WERI-Rb-1 (cell line): ENCODE measurements around the gene PPP1R14B.

Experiments used
- DNase-seq: peaks from one replicate; pipeline ENCODE4 v3.0.0-alpha.2; 2020
- H3K27ac ChIP-seq: fragments of 250-450 bp; sonication (Bioruptor Pico); 2 replicates; pipeline ENCODE4 v1.5.1; 2020; ENCODE audit warnings: mild to moderate bottlenecking, moderate library complexity
- H3K27me3 ChIP-seq: fragments of 250-450 bp; sonication (Bioruptor Pico); 2 replicates; pipeline ENCODE4 v1.5.1; 2021; ENCODE audit warnings: mild to moderate bottlenecking, low read depth, moderate library complexity; ENCODE audit not compliant: insufficient read depth, severe bottlenecking
- H3K36me3 ChIP-seq: fragments of 250-450 bp; sonication (Bioruptor Pico); 2 replicates; pipeline ENCODE4 v1.5.1; 2020; ENCODE audit warnings: mild to moderate bottlenecking, moderate library complexity
- H3K4me3 ChIP-seq: 2 replicates; pipeline ENCODE4 v1.5.1; 2011; ENCODE audit warnings: low read depth, mild to moderate bottlenecking, control low read depth, low read length
- H3K9me3 ChIP-seq: fragments of 250-450 bp; sonication (Bioruptor Pico); 2 replicates; pipeline ENCODE4 v1.5.1; 2021; ENCODE audit warnings: mild to moderate bottlenecking, moderate library complexity; ENCODE audit not compliant: severe bottlenecking
- TF ChIP-seq, protein P1 (sequence below): IDR thresholded peaks from 2 replicates; pipeline ENCODE4 v1.5.1; 2011; ENCODE audit warnings: low read depth, mild to moderate bottlenecking, control low read depth, inconsistent platforms, low read length

Gene PPP1R14B

DNA sequence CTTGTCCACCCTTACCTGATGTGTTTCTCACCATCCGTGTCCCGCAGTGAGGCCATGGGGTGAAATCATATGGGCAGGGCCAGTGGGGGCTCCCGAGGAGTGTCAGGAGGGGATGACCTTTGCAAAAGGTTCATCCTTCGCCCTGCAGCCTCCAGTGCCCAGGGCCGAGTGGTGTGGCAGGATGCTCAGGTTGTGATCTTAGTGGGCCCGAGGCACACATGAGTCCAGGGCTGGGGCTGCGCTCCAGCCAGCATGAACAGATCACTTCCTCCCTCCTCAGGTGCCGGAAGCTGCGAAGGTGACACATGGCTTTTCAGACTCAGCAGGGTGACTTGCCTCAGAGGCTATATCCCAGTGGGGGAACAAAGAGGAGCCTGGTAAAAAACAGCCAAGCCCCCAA, 8.7 kb downstream of the PPP1R14B start:
- no peaks in the 10 kb centered on the region for H3K9me3 ChIP-seq
- H3K27me3 ChIP-seq = no peaks in the 10 kb centered on the region
- no peak overlapping the region for H3K27ac ChIP-seq
- H3K4me3 ChIP-seq = no peak overlapping the region
- peaks cover 25% of the 10 kb centered on the region for H3K36me3 ChIP-seq
- TF ChIP-seq, protein P1, sequence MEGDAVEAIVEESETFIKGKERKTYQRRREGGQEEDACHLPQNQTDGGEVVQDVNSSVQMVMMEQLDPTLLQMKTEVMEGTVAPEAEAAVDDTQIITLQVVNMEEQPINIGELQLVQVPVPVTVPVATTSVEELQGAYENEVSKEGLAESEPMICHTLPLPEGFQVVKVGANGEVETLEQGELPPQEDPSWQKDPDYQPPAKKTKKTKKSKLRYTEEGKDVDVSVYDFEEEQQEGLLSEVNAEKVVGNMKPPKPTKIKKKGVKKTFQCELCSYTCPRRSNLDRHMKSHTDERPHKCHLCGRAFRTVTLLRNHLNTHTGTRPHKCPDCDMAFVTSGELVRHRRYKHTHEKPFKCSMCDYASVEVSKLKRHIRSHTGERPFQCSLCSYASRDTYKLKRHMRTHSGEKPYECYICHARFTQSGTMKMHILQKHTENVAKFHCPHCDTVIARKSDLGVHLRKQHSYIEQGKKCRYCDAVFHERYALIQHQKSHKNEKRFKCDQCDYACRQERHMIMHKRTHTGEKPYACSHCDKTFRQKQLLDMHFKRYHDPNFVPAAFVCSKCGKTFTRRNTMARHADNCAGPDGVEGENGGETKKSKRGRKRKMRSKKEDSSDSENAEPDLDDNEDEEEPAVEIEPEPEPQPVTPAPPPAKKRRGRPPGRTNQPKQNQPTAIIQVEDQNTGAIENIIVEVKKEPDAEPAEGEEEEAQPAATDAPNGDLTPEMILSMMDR = no peak
- no peak for DNase-seq

- H3K36me3 ChIP-seq = peaks cover 22% of the 10 kb centered on the region
- H3K9me3 ChIP-seq = no peaks in the 10 kb centered on the region
- H3K27ac ChIP-seq = no peak overlapping the region
- H3K4me3 ChIP-seq = no peak overlapping the region
- TF ChIP-seq, protein P1 = no peak
- H3K27me3 ChIP-seq = no peaks in the 10 kb centered on the region
- DNase-seq = no peak
These were observed 9.2 kb downstream of the PPP1R14B start for GRCh38 chr11:64237484-64237951.

DNA sequence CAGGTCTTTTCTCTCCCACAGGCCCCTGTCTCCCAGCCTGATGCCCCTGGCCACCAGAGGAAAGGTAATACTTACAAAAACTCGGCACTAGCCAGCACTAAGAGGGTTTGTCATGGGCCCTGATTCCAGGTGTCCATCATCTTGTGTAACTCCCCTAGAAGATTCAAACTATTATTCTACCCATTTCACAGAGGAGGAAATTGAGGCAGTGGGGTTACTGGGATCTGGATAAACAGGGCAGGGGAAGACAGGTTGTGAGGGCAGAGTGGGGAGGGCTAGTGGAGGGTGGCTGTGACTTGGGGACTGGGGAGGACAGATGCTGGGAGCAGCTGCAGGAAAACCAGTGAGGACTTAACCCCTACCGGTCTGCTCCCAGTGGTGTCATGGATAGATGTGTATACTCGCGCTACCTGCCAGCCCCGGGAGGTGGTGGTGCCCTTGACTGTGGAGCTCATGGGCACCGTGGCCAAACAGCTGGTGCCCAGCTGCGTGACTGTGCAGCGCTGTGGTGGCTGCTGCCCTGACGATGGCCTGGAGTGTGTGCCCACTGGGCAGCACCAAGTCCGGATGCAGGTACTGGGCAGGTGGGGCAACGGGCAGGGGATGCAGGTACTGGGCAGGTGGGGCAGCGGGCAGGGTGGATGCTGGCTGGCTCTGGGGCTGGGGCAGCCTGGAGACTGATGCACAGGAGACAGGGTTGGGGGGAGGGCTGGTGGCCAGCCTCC, 11.1 kb downstream of the PPP1R14B start:
- TF ChIP-seq, protein P1 = no peak
- H3K36me3 ChIP-seq = peaks cover 22% of the 10 kb centered on the region
- no peaks in the 10 kb centered on the region for H3K9me3 ChIP-seq
- no peak overlapping the region for H3K27ac ChIP-seq
- H3K4me3 ChIP-seq = peak overlapping the region; percentile 41
- no peak for DNase-seq
- no peaks in the 10 kb centered on the region for H3K27me3 ChIP-seq

- DNase-seq = no peak
- peak overlapping the region; percentile 58 for H3K27ac ChIP-seq
- no peaks in the 10 kb centered on the region for H3K27me3 ChIP-seq
These were observed 11.9 kb downstream of the PPP1R14B start for GRCh38 chr11:64234647-64235379.

DNA sequence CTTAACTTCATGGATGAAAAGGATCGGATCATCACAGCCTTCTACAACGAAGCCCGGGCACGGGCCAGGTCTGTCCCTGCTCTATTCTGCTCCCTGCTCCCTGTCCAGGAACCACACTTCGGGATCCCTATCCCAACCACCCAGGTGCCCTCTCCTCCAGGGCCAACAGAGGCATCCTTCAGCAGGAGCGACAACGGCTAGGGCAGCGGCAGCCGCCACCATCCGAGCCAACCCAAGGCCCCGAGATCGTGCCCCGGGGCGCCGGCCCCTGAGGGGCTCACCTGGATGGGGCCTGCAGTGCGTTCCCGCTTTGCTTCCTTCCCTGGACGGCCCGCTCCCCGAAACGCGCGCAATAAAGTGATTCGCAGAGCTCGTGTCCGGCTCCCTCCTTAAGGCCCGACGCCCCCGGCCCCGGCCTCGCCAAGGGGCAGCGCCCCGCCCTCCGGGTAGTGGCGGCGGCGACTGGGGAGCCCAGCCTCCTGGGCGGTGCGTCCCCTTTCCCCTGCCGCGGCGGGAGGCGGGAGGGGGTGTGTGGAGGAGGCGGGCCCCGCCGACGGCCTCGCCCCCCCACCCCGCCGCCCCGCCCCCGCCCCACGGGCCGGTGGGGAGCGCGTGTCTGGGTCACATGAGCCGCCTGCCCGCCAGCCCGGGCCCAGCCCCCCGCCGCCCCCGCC, 12.7 kb downstream of the PPP1R14B start, which contains the start of gene VEGFB:
TSS of gene VEGFB (plus strand) at position 672 of the 674 bp plus-strand sequence. CDS start 250 bp downstream, outside the sequence.
- TF ChIP-seq, protein P1 = no peak
- DNase-seq = peak; percentile 79
- no peaks in the 10 kb centered on the region for H3K27me3 ChIP-seq
- H3K27ac ChIP-seq = peak within 1 kb of the TSS; percentile 61
- no peaks in the 10 kb centered on the region for H3K9me3 ChIP-seq
- peaks cover 22% of the 10 kb centered on the region for H3K36me3 ChIP-seq
- H3K4me3 ChIP-seq = peak within 1 kb of the TSS; percentile 65

More at GRCh38 chr11:64234647-64235379, 11.9 kb downstream of the PPP1R14B start:
- H3K4me3 ChIP-seq = peak overlapping the region; percentile 41
- TF ChIP-seq, protein P1 = no peak
- H3K36me3 ChIP-seq = peaks cover 22% of the 10 kb centered on the region
- H3K9me3 ChIP-seq = no peaks in the 10 kb centered on the region
